Ramos (cell line): Measurements from ENCODE around the gene TNFRSF25.

Experiments used
- in situ Hi-C: fragments of 300-500 bp; cut with MboI; formaldehyde crosslinking; loops from one replicate; pipeline ENCODE4 v1.14.3; 2022; ENCODE audit warnings: low sequenced_read_pairs; ENCODE audit not compliant: unreplicated experiment

The TNFRSF25 gene

DNA sequence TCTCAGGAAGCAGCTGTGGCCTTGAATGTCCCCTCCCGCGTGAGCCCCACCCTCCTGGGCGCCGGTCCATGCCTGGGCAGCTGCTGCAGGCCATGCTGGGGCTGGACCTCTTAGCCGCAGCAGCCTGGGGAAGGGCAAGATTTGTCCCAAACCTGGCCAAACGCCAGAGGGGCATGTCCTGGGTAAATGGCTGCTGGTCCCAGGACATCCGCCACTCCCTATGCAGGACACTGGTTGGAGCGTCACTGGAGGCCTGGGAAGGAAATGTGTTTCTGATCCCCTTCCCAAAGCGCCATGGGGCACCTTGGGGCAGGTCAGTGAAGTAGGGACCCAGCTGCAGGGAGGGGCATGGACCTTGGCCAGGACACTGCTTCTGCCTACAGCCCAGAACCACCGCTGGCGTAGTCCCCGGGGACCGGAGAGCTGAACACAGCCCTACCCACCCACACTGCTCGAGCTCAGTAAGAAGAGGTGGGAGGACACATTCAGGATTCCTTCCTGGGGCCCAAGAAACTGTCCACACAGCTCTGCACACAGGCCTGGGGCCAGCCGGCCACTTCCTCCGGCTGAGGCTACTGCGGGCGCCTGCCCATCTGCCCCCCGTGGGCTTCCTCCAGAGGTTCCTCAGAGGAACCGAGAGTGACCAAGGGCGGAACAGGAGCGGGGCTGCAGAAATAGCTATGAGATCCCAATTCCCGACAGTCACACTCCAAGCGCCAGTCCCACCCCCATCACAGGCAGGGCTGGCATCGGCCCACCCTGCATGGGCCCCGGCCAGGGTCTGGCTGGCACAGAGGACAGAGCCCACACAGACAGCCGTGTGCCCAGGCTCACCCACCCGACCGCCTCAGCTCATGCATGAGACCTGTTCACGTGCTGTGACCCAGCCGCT lies 36.3 kb upstream of the TNFRSF25 start:
- in situ Hi-C loops = no loop called here

DNA sequence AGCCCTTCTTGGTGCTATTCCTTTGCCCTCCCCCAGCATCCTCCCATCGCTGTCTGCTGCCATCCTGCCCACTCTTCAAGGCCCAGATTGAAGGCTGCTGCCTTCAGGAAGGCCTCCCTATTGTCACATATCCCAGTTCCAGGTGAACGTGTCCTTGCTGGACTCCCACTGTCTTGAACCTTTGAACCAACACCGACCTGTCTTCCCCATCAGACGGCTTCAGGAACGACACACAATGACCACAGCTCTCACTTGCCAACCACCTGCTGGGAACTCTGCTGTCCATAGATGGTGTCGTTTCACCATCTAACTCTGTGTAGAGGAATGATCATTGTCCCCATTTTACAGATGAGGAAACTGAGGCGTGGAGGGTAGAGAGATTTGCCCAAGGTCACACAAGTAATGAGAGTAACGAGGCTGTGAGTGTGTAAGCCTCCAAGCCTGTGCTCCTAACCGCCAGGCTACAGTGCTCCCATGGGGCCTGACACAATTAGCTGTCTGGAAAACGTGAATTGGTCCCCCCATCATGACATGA lies 35.4 kb upstream of the TNFRSF25 start:
- in situ Hi-C loops = no loop called here

DNA sequence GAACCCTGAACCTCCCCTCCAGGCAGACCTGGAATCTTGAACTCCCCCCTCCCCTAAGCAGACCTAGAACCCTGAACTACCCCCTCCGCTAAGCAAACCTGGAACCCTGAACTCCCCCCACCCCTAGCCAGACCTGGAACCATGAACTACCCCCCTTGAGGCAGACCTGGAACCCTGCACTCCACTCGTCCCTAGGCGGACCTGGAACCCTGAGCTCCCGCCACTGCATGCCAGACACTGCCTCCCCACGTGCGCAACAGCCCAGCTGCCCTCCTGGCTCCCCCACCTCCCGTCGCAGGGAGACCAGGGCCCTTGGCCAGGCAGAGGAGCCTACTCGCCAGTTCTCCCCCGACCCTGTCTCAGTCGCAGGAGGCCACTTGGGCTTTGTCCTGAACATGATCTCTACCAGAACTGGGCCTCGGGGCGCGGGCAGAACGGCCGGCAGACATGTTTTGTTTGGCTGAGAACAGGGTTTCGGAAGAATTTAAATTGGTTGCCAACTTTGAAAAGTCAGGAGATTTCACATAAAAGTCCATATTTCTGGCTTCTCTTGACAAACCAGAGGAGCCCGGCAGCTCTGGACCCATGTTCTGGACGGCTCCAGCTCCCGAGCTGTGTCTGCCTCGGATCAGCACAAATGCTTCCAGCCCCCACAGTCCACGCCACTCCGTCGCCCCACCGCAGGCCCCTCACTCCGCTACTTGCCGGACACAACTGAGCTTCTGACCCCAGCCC lies 34.7 kb upstream of the TNFRSF25 start:
- in situ Hi-C loops = no loop called here

DNA sequence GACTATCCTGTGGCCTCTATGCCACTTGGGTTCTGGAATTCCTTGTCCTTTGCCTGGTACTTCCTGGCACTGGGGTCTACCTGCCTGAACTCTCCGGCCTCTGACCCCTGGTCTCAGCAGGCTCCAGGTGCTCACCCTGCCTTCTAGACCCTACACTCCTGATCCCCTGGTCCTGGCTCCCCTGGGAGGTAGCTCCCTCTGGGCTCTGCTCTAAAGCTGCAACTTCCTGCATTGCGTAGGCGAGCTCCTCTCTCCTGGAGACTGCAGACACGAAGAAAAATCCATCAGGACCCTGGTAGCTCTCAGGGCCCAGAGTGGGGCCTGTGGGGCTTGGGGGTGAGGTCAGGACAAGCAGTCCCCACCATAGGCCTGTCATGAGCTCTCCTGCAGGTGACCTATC lies 33.3 kb upstream of the TNFRSF25 start:
- in situ Hi-C loops = loop anchor here (25.0 kb wide), 2 partner anchors 138 to 713 kb away; no protein-coding TSS in a partner anchor

DNA sequence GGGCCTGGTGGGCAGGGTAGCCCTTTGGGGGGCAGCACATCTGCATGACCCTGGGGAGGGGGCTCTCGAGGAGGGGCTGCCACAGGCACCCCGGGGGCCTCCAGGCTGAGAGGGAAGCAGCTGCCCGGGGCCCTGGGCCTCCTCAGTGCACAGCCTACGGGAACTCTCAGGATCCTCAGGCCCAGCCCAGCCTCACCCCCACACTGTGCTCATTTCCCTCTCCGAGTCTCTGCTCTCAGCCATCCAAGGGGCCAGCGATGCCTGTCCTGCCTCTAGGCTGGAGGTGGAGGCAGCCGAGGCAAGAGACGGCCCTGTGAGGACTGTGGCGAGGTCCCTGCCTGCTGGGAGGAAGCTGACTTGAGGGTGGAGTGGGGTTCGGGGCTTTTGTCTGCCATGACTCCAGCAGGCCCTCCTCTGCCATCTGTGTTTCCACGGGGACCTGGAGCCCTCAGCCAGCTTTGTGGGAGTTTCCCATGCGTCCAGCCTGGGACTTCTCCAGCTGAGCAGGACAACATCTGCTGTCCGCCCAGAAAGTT lies 32.7 kb upstream of the TNFRSF25 start:
- in situ Hi-C loops = loop anchor here (25.0 kb wide), 2 partner anchors 139 to 714 kb away; no protein-coding TSS in a partner anchor

DNA sequence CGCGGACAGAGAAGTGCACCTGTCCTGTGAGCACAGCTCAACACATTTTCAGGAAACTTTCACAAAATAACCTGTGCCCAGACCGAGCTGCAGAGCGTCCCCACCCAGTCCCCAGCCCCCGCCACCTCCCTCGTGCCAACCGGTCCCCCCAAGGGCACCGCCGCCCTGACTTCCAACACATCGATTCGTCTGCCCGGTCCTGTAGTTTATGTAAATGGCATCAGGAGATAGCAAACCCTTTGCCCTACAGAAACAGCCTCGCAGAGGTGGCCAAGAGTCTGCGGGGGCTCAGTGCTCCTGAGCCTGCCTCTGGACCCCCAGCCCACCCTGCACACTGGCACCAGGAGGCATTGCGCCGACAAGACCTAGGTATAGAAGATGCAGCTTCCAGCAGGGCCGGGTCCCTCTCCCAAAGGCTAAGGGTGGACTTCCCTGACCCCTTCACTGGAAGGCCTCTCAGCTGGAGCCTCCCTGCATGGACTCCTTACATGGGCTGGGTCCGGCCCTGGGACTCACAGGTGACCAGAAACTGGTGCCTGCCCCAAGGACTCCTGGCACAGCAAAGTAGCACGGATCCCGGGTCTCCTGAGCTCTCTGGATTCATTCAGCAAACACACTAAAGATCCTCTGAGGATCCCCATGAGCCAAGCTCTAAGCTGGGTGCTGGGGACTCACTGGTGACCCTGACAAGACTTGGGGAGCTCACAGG lies 32.0 kb upstream of the TNFRSF25 start:
- in situ Hi-C loops = loop anchor here (25.0 kb wide), 2 partner anchors 139 to 714 kb away; no protein-coding TSS in a partner anchor

DNA sequence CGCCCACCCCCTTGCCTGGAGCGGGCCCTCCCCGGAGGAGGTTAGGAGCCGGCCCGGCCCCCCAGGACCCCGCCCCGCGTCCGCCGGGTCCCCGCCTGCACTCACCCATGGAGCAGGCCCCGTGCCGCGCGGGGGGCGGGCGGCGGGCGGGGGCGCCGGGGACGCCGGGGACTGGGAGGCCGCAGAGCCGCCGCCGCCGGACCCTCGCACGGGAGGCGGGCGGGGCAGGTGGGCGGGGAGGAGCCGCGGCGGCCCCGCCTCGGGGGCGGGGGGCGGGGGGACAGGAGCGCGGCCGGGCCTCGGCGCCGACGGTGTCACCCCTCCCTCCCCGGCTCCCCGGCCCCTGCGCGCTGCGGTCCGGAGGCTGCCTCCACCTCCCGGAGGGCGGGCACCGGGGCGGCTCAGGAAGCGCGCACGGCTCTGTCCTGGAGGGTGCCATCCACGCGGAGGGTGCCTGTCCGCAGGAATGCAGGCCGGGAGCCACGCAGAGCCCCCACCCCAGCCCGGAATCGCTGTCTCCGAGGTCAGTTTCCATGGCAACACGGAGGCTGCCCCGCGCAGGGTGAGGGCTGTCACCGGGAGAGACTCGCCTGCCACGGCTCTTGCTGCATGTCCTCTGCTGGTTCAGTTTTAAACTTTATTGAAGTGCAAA lies 31.4 kb upstream of the TNFRSF25 start:
- in situ Hi-C loops = loop anchor here (25.0 kb wide), 2 partner anchors 140 to 715 kb away; no protein-coding TSS in a partner anchor

DNA sequence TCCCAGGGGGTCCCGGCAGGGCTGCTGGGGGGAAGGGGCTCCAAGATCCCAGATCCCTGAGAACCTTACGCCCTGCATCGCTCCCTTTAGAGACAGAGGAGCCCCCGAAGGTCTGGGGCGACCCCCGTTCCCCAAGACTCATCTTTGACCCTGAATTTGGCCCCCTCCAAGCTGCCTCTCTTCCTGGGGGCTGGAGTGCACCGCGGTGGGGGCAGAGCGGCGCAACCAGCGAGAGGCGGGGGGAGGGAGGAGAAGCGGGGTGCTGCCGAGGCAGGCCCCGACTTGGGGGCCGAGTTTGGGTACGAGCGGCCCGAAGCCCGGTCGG lies 30.9 kb upstream of the TNFRSF25 start:
- in situ Hi-C loops = loop anchor here (25.0 kb wide), 2 partner anchors 140 to 715 kb away; no protein-coding TSS in a partner anchor

DNA sequence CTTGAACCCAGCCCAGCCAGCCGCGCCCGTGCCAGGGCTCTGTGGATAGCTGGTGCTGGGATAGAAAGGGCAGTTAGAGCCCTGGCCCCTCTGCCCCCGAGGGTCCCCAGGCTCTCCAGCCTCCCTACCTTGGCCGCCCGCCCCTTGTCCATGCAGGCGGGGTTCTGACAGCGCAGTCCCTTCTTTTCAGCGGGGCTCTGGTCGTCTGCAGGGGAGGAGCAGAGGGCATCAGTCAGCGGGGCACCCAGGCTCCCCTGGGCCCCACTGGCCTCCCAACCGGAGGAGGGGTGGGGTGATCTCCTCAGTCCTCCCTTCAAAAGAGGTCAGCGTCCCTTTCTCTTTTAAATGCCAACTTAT lies 30.4 kb upstream of the TNFRSF25 start:
- in situ Hi-C loops = loop anchor here (25.0 kb wide), 2 partner anchors 141 to 716 kb away; no protein-coding TSS in a partner anchor

DNA sequence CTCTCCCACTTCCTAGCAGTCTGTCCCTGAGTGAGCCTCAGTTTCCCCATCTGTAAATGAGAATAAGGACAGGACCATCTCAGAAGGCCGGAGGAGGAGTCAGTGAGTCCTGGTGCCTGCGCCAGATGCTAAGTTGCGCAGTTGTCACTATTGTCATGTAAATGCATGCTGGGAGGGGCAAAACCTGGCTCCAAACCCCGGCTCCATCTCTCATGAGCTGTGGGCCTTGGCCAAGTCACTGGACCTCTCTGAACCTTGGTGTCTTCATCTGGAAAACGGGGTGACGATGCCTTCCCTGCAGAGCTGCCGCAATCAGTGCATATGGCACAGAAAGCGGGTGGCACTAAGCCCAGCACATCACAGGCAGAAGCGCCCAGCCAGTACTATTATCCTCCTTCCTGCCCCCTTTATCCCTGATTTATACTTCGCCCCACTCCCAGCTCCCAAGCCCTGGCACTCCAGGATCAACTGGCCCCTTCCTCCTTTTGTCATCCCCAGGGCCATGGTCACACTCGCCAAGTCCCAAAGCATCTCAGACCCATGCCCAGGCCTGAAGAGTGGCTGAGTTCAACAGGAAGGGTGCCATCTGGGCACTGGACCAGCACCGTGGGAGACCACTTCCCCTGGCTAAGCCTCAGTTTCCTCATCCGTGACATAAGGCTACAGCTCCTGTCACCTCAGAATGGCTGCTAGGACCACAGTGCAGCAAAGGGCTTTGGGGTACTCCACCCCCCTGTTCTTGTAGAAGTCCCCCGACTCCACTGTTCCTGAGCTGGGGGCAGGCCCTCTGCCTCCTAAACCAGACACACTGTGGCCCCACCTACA lies 29.8 kb upstream of the TNFRSF25 start:
- in situ Hi-C loops = loop anchor here (25.0 kb wide), 2 partner anchors 142 to 717 kb away; no protein-coding TSS in a partner anchor

DNA sequence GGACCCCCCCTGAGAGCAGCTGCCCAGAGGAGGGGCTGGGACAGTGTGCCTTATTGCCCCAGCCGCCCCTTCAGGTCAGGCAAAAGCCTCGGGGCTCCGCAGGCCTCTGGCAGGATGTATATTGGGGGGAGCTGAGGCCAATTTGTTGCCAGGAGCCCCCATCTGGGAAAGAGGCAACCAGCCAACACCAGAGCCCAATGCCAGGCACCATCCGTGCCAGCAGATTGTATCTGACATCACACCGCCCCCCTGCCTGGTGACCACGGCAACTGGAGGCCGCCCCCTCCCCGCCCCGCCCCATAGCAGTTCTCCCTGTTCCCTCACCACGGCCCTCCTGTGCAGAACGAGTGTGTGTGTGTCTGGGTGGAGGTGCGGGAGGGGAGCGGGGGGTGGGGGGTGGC lies 29.1 kb upstream of the TNFRSF25 start:
- in situ Hi-C loops = loop anchor here (25.0 kb wide), 2 partner anchors 142 to 717 kb away; no protein-coding TSS in a partner anchor

DNA sequence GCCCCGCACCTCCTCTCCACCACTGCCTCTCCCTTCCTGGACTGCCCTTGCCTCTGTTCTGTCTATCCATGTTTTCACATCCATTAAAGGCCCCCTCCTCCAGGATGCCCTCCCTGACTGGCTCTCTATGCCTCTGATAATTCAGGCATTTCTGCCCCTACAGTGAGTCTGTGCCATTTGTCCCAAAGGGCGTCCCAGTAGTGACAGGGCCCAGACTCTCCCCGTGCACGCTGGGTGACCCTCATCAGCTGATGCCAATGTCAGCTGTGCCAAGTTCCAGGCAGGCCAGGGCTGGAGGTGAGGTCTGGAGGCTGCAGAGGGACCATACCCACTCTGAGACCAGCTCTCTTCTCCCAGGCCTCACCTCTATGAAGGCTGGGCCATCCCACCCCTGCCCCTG lies 28.7 kb upstream of the TNFRSF25 start:
- in situ Hi-C loops = loop anchor here (25.0 kb wide), 2 partner anchors 143 to 718 kb away; no protein-coding TSS in a partner anchor

DNA sequence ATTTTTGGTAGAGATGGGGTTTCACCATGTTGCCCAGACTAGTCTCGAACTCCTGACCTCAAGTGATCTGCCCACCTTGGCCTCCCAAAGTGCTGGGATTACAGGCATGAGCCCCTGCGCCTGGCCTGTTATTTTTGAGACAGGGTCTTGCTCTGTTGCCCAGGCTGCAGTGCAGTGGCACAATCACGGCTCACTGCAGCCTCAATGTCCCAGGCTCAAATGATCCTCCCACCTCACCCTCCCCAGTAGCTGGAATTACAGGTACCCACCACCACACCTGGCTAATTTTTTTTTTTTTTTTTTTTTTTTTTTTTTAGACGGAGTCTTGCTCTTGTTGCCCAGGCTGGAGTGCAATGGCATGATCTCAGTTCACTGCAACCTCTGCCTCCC lies 27.9 kb upstream of the TNFRSF25 start:
- in situ Hi-C loops = loop anchor here (25.0 kb wide), 2 partner anchors 143 to 718 kb away; no protein-coding TSS in a partner anchor

DNA sequence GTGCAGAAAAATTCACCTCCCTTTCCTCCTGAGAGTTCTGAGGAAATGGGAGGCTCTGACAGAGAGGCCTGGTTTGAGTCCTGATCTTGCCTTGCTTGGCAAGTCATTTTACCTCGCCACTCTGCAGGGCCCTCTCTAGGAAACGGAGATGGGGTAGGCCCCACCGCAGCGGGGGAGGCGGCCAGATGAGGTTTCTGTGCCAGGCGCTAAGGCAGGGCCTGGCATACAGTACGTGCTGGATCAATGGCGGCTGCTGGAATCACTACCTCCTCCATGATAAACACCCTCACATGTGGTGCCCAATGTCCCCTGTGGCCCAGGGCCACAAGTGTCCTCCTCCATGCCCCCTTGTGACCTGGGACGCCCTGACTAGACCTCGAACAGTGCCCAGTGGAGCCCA lies 26.0 kb upstream of the TNFRSF25 start:
- in situ Hi-C loops = loop anchor here (25.0 kb wide), 2 partner anchors 145 to 720 kb away; no protein-coding TSS in a partner anchor

DNA sequence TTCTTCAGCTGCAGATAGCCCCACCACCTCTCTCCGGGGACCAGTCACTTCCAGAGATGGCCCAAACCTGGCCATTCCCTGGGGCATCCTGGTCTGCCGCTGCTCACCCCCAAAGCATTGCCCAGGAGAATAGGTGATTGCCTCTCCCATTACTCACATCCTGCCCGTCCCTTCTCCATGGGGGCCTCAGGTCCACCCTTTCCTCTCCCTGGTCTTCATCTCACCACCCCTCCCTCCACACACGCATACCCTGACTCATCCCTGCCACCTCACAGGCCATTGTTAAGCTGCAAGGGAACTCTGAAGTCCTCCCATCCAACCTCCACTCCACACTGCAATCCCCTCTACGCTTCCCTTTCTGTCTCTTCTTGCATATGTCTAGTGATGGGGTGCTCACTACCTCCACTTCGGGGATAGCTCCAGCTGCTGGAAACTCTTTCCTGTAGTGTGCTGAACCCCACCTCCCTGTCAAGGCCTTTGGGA lies 25.5 kb upstream of the TNFRSF25 start, which contains the start of gene PLEKHG5:
PLEKHG5 (minus strand) TSS at position 188 of the 483 bp plus-strand sequence. CDS start 14,096 bp downstream, outside the sequence.
- in situ Hi-C loops = loop anchor here (25.0 kb wide), 2 partner anchors 146 to 721 kb away; no protein-coding TSS in a partner anchor

DNA sequence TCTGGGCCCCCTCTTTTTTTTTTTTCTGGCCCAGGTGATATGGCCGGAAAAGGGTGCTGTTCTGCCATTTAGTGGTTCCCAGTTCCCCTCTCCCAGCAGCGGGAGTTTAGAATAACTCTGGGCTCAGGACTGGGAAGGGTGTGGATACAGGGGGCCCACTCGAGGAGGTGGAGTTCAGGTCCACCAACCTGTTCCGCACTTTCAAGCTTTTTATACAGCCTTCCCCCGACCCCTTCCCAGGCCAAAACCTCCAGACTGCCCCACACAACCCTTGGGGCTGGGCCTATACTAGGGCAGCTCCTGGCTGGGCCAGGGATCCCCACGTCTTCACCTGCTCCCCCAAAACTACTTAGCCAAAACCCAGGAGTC lies 25.1 kb upstream of the TNFRSF25 start:
- in situ Hi-C loops = loop anchor here (25.0 kb wide), 2 partner anchors 146 to 721 kb away; no protein-coding TSS in a partner anchor

DNA sequence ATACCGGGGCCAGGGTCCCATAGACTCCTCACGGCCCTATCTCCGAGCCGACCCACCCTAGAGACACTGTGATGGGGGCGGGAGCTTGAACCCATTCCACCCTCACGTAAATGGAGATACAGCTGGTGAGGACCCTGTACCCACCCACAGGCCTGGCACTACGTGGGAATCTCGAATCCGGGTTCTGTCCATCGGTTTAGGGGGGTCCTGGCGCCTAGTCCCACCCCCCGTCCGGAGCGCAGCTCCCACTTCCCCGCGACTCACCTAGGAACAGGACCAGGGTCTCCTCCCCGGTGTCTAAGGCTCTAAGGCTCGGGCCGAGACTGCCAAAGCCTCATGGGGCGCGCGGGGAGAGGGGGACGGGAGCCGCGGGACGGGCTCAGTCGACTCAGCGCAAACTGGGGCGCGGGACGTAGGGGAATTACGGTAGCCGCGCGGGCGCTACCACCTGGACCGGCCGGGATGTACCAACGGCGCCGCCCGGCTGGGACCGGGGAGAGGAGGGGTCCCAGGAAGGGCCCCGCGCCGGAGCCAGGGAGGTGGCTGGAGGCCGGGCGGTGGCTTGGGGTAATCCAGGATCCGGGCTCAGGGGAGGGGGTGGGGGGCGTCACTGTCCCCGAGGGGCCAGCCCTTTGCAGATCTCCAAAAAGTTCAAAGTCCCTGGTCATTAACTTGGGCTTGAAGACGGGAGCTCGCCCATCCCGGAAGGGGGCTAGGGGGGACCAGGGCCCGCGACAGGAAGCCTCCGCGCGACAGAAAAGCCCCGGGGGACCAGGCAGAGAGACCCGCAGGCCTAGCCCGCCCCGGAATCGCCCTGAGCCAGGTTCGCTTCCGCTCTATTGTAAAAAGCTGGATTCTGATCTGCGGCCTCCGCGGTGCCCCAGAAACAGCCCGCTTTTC lies 24.5 kb upstream of the TNFRSF25 start:
- in situ Hi-C loops = loop anchor here (25.0 kb wide), 2 partner anchors 147 to 722 kb away; no protein-coding TSS in a partner anchor
